BJ (cell line): Measurements from ENCODE around the gene IL3. TPM values are rescaled to one million over a fixed set of nuclear protein-coding genes. Genes with fewer than 3 reads are reported as not detected.

Experiments
- CTCF ChIA-PET: fragments of 350-600 bp; formaldehyde crosslinking; extraction: SDS; loops from one replicate; lab custom pipeline; 2021; ENCODE audit warnings: antibody characterized with exemption, inconsistent platforms; lab: Yijun Ruan, JAX
- POLR2A ChIA-PET: fragments of 300-600 bp; sonication (Branson Sonifier 250); formaldehyde crosslinking; extraction: SDS; loops from one replicate; lab custom pipeline; 2021; ENCODE audit warnings: antibody characterized with exemption; lab: Charles Lee
- DNase-seq: peaks from one replicate; pipeline ENCODE4 v3.0.0-alpha.2; 2011; ENCODE audit warnings: low read depth
- H3K27me3 ChIP-seq: 2 replicates; pipeline ENCODE4 v1.6.0; 2011; ENCODE audit warnings: low read length; ENCODE audit not compliant: control insufficient read depth, insufficient read depth
- H3K36me3 ChIP-seq: 2 replicates; pipeline ENCODE4 v1.5.1; 2011; ENCODE audit warnings: low read length; ENCODE audit not compliant: control insufficient read depth, insufficient read depth
- H3K4me3 ChIP-seq: 2 replicates; pipeline ENCODE4 v1.5.1; 2011; ENCODE audit warnings: low read depth, mild to moderate bottlenecking, control low read depth, low read length
- polyA plus RNA-seq: library from polyadenylated mRNA; depleted of rRNA; stranded (reverse); fragments of >200 nt; gene quantifications from 2 replicates; pipeline ENCODE4 v1.2.3, GENCODE V29; 2011
- TF ChIP-seq, protein P1 (sequence below): IDR thresholded peaks from 2 replicates; pipeline ENCODE4 v1.5.1; 2011; ENCODE audit warnings: low read depth, mild to moderate bottlenecking, control low read depth, inconsistent platforms, low read length, moderate library complexity; ENCODE audit not compliant: insufficient read depth

The IL3 gene
- polyA plus RNA-seq, 1 experiment: not detected

- CTCF ChIA-PET: interaction anchor here (0.9 to 4.6 kb wide), 23 partner anchors 8 to 479 kb away, joined by 3 to 33 read pairs (median 6); partner anchors contain the start of gene CSF2
- no peaks in the 10 kb centered on the region for H3K36me3 ChIP-seq
- H3K27me3 ChIP-seq: no peaks in the 10 kb centered on the region
- no peak for DNase-seq
- POLR2A ChIA-PET: no interaction called here
- no peak overlapping the region for H3K4me3 ChIP-seq
- TF ChIP-seq, protein P1, sequence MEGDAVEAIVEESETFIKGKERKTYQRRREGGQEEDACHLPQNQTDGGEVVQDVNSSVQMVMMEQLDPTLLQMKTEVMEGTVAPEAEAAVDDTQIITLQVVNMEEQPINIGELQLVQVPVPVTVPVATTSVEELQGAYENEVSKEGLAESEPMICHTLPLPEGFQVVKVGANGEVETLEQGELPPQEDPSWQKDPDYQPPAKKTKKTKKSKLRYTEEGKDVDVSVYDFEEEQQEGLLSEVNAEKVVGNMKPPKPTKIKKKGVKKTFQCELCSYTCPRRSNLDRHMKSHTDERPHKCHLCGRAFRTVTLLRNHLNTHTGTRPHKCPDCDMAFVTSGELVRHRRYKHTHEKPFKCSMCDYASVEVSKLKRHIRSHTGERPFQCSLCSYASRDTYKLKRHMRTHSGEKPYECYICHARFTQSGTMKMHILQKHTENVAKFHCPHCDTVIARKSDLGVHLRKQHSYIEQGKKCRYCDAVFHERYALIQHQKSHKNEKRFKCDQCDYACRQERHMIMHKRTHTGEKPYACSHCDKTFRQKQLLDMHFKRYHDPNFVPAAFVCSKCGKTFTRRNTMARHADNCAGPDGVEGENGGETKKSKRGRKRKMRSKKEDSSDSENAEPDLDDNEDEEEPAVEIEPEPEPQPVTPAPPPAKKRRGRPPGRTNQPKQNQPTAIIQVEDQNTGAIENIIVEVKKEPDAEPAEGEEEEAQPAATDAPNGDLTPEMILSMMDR: no peak
Observed at GRCh38 chr5:132065951-132066701, 5.7 kb downstream of the IL3 start.

DNA sequence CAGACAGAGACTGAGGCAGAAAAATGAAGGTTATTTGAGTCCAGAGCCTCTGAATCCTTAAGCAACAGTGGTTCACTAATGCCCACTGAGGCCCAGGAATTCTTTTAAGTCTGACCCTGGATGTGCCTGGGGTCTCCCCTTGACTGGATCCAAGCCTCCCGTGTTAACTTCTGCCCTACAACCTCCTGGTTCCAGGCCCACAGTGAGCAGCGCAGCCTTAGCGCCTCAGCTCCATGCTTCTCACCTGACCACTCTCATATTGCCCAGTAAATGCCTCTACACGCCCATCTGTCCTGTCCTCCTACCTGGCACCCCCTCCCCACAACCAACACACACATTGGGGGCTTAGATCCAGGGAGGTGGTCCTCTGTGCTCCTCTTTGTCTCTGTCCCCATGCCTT, 6.4 kb downstream of the IL3 start:
- H3K27me3 ChIP-seq: no peaks in the 10 kb centered on the region
- no peaks in the 10 kb centered on the region for H3K36me3 ChIP-seq
- ChIA-PET POLR2A (no interaction called here), CTCF (interaction anchor here (0.8 to 3.1 kb wide), 5 partner anchors 67 to 446 kb away, joined by 3 to 21 read pairs (median 5); no protein-coding TSS in a partner anchor)
- no peak for DNase-seq
- H3K4me3 ChIP-seq: no peak overlapping the region
- TF ChIP-seq, protein P1: no peak

DNA sequence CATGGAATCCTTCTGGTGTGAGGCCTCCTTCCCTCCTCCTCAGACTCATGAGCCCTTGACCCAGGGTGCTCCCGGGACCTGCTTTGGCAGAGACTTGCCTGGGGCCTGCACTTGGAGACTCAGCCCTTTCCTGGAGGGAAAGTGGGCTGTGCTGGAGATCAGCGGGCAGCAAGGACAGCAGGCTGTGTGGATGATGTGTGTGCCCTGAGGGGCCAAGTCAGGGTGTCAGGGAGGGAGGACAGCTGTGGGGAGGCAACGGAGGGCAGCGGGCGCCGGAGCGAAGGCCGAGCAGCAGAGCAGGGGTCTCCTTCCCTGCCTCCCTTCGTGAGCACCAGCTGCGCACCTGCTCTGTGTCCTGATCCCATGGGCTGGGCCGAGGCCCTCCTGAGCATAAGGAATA, 7.0 kb downstream of the IL3 start:
- ChIA-PET POLR2A (no interaction called here), CTCF (interaction anchor here (0.5 to 3.1 kb wide), 4 partner anchors 67 to 446 kb away, joined by 3 to 21 read pairs (median 8); no protein-coding TSS in a partner anchor)
- H3K4me3 ChIP-seq: no peak overlapping the region
- TF ChIP-seq, protein P1: no peak
- H3K36me3 ChIP-seq: no peaks in the 10 kb centered on the region
- no peaks in the 10 kb centered on the region for H3K27me3 ChIP-seq
- DNase-seq: no peak

DNA sequence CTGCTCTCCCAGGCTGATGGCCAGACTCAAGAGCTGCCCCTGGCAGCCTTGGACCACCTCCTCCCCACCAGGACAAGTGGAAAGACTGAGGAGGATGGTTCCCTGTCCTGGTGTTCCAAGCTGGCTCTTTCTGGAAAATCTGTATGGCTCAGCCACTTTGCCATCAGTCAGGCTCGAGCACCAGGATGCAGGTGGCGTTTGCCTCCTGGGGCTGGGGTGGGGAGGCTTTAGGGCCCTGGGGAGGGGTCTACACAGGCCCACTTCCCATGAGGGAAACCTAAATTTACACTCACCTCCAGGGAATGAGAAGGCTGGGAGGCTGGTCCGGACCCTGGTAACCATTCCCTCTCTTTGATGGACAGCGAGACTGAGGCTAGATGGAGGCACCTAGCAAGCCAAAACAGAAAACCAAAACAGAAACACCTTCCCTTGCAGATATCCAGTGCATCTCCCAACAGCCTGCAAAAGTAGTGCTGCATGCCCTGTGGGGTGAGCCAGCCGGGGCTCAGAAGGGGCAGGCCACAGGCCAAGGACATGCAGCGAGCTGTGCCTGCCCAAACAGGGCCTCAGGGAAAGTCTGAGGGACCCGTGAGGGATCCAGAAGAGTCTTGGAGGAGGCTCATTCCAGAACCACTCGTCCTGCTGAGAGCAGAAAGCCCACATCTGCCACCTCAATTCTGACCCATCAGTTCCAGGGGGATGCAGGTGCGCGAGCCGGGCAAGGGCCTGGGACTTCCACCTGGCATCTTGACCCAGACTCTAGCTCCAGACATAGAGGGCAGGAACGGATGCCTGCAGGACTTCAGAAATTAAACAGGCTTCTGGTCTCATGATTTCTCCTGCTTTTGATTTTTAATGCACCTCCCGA, 7.7 kb downstream of the IL3 start:
- no peaks in the 10 kb centered on the region for H3K27me3 ChIP-seq
- POLR2A ChIA-PET: no interaction called here
- TF ChIP-seq, protein P1: no peak
- CTCF ChIA-PET: interaction anchor here (0.8 to 1.9 kb wide), 4 partner anchors 66 to 170 kb away, joined by 3 to 13 read pairs (median 3); no protein-coding TSS in a partner anchor
- DNase-seq: no peak
- H3K36me3 ChIP-seq: no peaks in the 10 kb centered on the region
- no peak overlapping the region for H3K4me3 ChIP-seq

GRCh38 chr5:132069561-132069960, 9.1 kb downstream of the IL3 start:
- TF ChIP-seq, protein P1: no peak
- POLR2A ChIA-PET: no interaction called here
- H3K4me3 ChIP-seq: no peak overlapping the region
- H3K36me3 ChIP-seq: no peaks in the 10 kb centered on the region
- no peaks in the 10 kb centered on the region for H3K27me3 ChIP-seq
- DNase-seq: no peak
- CTCF ChIA-PET: interaction anchor here (1.3 kb wide), 1 partner anchor 168 kb away, joined by 3 read pairs; no protein-coding TSS in a partner anchor
